ENCODE measurements around the gene TMOD2.

DNA sequence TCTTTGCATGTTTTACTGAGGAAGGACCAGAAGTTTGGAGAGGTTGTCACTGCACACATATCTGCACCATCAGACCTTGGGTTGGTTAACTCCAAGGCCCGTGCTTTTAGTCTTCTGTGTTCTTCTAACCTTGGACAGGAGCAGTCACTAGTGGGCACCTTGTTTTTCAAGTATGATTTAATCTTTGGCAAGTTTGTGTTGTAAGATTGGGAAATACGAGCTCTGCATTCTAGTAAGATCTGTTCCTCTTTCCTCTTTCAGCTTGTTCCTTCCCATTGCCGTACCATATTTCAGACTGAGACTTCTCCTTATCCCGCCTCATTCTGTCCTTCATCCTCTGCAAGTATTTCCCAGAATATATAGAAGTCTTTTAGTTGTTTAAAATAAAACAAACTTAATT lies 5.1 kb downstream of the TMOD2 start:
- TF ChIP-seq TARDBP (IDR thresholded peaks at IDR 0.05) (no peak), BHLHE40 (IDR thresholded peaks at IDR 0.05; ENCODE audit: borderline replicate concordance) (no peak), ELF4 (IDR thresholded peaks at IDR 0.05) (no peak), ZNF384 (IDR thresholded peaks at IDR 0.05) (no peak), CTBP1 (IDR thresholded peaks at IDR 0.05; ENCODE audit: borderline replicate concordance) (no peak), FOXK2 (IDR thresholded peaks at IDR 0.05) (no peak), SUZ12 (IDR thresholded peaks at IDR 0.05) (no peak), SP1 (IDR thresholded peaks at IDR 0.05) (no peak), FOXM1 (IDR thresholded peaks at IDR 0.05; ENCODE audit: borderline replicate concordance) (no peak), L3MBTL2 (conservative IDR thresholded peaks at IDR 0.05) (no peak), LEF1 (IDR thresholded peaks at IDR 0.05; ENCODE audit: borderline replicate concordance) (no peak)
- TF ChIP-seq, protein P1, sequence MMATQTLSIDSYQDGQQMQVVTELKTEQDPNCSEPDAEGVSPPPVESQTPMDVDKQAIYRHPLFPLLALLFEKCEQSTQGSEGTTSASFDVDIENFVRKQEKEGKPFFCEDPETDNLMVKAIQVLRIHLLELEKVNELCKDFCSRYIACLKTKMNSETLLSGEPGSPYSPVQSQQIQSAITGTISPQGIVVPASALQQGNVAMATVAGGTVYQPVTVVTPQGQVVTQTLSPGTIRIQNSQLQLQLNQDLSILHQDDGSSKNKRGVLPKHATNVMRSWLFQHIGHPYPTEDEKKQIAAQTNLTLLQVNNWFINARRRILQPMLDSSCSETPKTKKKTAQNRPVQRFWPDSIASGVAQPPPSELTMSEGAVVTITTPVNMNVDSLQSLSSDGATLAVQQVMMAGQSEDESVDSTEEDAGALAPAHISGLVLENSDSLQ (IDR thresholded peaks at IDR 0.05): no peak

Measured in HEK293T (cell line).